Measurements from ENCODE around the gene ANKRD13D.

ANKRD13D gene

DNA sequence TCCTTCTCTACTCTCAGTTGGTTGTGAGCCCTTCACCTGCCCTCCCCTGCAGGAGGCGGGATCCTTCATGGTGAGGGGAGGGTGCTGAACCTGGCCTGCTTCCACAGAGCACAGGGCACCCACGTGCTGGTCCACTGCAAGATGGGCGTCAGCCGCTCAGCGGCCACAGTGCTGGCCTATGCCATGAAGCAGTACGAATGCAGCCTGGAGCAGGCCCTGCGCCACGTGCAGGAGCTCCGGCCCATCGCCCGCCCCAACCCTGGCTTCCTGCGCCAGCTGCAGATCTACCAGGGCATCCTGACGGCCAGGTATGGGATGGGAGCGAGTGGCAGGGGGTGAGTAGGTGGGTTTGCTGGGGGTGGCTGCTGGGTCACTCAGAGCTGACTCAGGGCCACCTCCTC, 20.6 kb downstream of the ANKRD13D start:
- H3K4me3 ChIP-seq (ENCODE audit: low read depth, low read length) = no peak overlapping the region
- H3K36me3 ChIP-seq = peaks cover 9% of the 10 kb centered on the region
- no peak overlapping the region; the same call in 1 of the 2 replicates for H3K27ac ChIP-seq
- TF ChIP-seq, protein P1, sequence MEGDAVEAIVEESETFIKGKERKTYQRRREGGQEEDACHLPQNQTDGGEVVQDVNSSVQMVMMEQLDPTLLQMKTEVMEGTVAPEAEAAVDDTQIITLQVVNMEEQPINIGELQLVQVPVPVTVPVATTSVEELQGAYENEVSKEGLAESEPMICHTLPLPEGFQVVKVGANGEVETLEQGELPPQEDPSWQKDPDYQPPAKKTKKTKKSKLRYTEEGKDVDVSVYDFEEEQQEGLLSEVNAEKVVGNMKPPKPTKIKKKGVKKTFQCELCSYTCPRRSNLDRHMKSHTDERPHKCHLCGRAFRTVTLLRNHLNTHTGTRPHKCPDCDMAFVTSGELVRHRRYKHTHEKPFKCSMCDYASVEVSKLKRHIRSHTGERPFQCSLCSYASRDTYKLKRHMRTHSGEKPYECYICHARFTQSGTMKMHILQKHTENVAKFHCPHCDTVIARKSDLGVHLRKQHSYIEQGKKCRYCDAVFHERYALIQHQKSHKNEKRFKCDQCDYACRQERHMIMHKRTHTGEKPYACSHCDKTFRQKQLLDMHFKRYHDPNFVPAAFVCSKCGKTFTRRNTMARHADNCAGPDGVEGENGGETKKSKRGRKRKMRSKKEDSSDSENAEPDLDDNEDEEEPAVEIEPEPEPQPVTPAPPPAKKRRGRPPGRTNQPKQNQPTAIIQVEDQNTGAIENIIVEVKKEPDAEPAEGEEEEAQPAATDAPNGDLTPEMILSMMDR (IDR thresholded peaks at IDR 0.05; ENCODE audit: low read depth, low read length) = no peak
- no peaks in the 10 kb centered on the region for H3K27me3 ChIP-seq (ENCODE audit: insufficient read depth, low read depth, severe bottlenecking)
- H3K9me3 ChIP-seq (ENCODE audit: severe bottlenecking) = no peaks in the 10 kb centered on the region
- DNase-seq = no peak

DNA sequence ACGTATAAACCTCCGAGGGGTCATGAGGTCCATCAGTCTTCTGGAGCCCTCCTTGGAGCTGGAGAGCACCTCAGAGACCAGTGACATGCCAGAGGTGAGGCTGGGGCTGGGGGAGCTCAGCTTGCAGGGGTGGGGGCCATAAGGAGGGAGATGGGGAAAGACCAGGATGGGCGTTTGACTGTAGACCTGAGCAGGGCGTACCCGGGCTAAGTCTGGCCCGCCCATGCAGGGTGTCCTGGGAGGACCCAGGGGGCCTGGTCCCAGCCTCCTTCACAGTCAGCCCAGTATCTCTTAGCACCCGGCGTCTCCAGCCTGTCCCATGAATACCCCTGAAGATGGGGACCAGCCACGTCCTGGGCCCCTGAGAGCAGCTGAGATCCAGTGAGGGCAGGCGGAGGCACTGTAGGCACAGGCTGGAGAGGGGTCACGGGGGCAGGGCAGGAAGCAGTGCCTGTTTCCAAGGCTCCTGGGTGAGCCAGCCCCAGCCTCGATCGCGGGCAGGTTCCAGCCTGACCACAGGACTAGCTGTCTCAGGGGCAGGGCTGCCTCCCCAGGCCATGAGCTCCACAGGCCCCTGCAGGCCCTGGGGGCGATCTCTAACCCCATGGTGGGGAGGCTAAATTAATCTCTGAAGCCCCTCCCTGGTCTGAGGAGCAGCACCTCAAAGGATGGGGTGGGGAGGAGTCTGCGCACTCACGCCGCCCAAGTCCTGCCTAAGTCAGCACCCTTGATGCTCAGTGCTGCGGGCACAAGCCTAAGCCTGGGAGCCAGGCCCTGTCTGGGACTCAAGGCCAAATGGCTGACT, 21.3 kb downstream of the ANKRD13D start:
- Histone ChIP-seq H3K27ac (no peak overlapping the region), H3K36me3 (peaks cover 9% of the 10 kb centered on the region)
- no peak for DNase-seq

DNA sequence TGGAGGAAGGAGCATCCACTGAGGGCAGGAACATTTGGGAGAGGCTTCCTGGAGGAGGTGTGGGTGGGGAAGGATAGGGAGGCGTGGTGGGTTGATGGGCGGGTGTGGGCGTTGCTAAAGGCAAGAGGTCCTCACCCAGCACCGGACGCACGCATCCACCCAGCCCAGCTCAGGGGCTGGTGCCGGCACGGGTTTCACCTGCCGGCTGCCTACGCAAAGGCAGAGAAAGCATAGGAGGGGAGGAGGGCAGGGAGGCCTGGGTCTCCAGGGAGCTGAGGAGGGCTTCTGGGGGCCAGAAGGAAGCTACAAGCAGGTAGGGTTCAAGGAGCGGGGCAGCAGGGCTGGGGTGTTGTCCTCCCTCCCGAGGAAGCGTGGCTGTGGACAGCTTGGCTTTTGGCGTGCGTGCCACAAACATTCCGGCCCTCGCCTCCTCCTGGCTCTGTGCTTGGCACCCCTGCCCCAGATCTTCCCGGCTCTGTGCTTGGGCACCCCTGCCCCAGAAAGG, 22.0 kb downstream of the ANKRD13D start:
- H3K9me3 ChIP-seq (ENCODE audit: severe bottlenecking) = no peaks in the 10 kb centered on the region
- no peak for DNase-seq
- no peaks in the 10 kb centered on the region for H3K27me3 ChIP-seq (ENCODE audit: insufficient read depth, low read depth, severe bottlenecking)
- peaks cover 9% of the 10 kb centered on the region for H3K36me3 ChIP-seq
- H3K27ac ChIP-seq = no peak overlapping the region
- no peak overlapping the region for H3K4me3 ChIP-seq (ENCODE audit: low read depth, low read length)
- TF ChIP-seq, protein P1 (IDR thresholded peaks at IDR 0.05; ENCODE audit: low read depth, low read length) = no peak

More for the DNA sequence above, 21.3 kb downstream of the ANKRD13D start:
- Histone ChIP-seq H3K27me3 (ENCODE audit: insufficient read depth, low read depth, severe bottlenecking) (no peaks in the 10 kb centered on the region), H3K4me3 (ENCODE audit: low read depth, low read length) (no peak overlapping the region), H3K9me3 (ENCODE audit: severe bottlenecking) (no peaks in the 10 kb centered on the region)
- TF ChIP-seq, protein P1 (IDR thresholded peaks at IDR 0.05; ENCODE audit: low read depth, low read length) = no peak

DNA sequence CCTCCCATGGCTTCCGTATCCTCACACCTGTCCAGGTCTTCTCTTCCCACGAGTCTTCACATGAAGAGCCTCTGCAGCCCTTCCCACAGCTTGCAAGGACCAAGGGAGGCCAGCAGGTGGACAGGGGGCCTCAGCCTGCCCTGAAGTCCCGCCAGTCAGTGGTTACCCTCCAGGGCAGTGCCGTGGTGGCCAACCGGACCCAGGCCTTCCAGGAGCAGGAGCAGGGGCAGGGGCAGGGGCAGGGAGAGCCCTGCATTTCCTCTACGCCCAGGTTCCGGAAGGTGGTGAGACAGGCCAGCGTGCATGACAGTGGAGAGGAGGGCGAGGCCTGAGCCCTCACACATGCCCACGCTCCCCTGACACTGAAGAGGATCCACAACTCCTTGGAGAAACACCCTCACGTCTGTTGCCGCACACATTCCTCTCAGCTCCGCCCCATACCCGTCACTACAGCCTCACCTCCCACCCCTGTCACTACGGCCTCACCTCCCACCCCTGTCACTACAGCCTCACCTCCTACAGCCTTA, 22.5 kb downstream of the ANKRD13D start:
- Histone ChIP-seq H3K27ac (no peak overlapping the region), H3K36me3 (peaks cover 9% of the 10 kb centered on the region), H3K4me3 (ENCODE audit: low read depth, low read length) (no peak overlapping the region), H3K27me3 (ENCODE audit: insufficient read depth, low read depth, severe bottlenecking) (no peaks in the 10 kb centered on the region), H3K9me3 (ENCODE audit: severe bottlenecking) (no peaks in the 10 kb centered on the region)
- no peak for DNase-seq
- TF ChIP-seq, protein P1 (IDR thresholded peaks at IDR 0.05; ENCODE audit: low read depth, low read length) = peak; percentile 15; the same call in 1 of the 2 replicates

DNA sequence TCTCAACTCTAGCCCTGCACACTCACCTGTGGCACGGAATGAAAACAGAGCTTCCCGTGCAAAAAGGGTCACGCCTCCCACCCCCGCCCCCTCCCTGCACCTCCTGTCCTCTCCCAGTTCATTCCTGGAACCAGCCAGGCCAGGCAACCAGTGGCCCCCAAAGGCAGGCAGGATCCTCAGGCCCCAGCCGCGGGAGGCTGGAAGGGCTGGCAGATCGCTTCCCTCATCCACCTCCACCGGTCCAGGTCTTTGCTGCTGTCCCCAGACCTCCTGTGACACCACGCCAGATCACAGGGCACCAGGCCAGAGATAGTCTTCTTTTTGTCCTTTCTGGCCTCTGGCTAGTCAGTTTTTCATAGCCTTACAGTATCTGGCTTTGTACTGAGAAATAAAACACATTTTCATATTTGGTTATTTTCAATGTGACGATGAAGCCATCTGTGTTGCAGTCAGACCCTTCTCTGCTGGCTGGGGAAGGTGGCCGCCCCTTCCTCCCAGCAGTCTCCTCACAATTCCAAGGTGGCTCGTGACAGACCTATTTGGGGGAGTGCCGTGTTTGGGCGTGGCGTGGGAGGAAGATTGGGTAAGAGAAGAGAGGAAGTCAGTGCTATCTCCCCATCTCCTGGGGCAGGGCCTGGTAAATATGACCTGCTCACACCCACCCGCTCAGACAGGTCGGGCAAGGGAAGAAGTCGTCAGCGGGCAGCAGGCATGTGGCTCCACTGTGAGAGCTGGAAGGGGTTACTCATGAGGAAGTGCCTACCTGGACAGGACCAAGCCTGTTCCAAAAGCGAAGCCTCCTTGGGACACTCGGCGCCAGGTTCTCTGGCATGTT, 23.3 kb downstream of the ANKRD13D start:
- no peak for DNase-seq
- H3K9me3 ChIP-seq (ENCODE audit: severe bottlenecking) = no peaks in the 10 kb centered on the region
- no peak overlapping the region for H3K4me3 ChIP-seq (ENCODE audit: low read depth, low read length)
- H3K36me3 ChIP-seq = peaks cover 9% of the 10 kb centered on the region
- no peaks in the 10 kb centered on the region for H3K27me3 ChIP-seq (ENCODE audit: insufficient read depth, low read depth, severe bottlenecking)
- H3K27ac ChIP-seq = no peak overlapping the region
- TF ChIP-seq, protein P1 (IDR thresholded peaks at IDR 0.05; ENCODE audit: low read depth, low read length) = no peak
